DMS 273 (cell line): ENCODE results near the gene TNFAIP1.

ENCODE experiments used
- DNase-seq: peaks from one replicate; lab custom pipeline; 2025; ENCODE audit not compliant: unreplicated experiment; lab: John Stamatoyannopoulos, UW

Gene TNFAIP1

DNA sequence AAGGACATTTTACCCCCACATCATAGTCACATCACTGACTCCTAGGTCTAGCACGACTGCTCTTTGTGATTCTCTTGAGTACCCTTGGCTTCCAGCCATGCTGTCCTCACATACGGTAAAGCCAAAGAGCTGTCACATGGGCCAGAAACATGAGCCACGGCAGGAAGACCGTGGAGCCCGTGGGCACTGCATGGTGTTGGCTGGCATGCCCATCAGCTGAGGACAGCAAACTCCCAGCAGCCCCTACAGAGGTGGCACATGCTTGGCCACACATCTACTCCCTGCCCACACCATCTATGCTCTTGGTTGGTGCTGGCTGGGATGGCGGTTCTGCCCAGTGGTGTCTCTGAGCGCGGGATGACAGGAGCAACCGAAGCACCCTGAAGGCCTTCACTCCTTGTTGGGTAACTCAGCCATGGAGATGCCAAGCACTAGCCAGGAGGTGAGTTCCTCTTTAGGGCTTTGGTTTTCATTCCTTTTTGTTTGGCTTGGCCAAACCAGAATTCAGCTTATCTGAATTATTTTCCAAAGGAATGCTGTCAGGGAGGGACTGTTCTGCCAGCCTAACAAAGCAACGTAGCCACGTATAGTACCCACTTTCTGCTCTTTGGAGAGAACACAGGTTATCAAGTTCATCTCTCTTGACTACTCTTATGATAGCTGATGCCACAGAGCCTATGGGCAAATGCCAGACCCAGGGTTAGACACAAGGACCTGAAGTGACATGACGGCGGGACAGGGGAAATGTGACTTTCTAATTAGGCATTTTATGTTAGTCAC, 10.0 kb downstream of the TNFAIP1 start:
- DNase-seq = no peak

DNA sequence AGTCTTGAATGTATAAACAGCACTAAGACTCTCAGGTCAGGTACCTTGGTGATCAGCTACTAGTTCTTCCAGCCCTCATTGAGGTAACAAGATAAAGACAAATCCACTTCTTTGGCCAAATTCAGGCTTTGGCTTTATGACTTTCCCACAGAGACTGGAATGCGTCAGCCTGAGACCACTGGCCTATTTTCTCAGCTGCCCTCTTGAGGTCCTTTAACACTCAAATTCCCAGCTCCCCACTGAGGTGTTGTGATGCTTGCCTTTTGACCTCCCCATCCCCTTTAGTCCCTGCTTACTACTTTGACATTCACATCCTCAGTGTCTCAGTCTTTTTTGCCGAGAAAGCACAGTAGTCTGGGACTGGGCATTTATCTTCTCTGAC, 10.6 kb downstream of the TNFAIP1 start:
- DNase-seq = no peak

DNA sequence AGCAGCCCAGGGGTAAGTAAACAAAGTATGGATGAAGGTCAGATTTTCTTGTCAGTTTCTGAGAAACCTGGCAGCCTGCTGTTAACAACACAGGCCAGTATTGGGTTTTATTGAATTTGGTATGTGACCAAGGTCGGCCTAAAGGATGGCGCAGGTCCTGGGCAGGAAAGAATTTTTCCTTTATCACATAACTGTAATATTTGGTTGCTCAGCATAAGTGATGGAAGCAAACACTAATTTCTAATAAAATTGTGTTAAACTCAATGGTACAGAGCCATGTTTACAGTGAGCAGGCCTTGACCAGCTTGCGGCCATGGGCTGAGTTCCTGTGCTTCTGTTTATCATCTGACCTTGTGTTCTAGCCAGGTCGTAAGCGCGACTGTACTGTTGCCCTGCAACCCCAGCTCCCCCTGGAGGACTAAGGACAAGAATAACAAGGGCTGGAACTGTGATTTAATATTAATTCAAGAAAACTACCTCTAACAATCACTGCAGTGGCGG, 11.2 kb downstream of the TNFAIP1 start:
- DNase-seq = peak; percentile 37

DNA sequence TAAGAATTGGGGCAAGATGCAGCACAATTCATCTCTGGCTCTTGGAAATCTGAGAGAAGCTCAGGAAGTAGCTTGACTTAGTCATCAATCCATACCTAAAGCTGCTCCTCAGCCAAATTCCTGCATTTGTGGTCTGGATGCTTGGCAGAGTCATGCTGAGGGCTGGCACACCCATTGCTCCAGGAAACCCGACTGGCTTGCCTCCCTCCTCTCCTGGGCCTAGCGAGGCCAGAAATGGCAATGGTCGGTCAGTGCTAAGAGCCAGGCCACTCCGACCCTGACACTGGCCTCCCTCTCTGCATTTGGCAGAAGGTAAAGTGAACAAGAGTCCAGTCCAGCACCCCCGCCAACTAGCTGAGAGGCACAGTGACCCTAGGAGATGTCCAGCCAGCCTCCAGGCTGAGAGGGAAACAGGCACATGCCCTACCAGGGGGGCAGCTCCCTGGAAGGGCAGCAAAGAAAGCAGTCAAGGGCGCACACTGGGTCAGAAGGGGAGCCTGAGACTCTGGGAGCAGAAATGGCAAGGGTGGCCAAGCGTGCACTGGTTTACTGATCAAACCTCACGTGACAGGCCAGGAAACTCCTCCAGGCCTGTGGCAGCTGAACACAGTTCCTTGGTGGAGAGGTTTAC, 11.8 kb downstream of the TNFAIP1 start:
- DNase-seq = no peak

DNA sequence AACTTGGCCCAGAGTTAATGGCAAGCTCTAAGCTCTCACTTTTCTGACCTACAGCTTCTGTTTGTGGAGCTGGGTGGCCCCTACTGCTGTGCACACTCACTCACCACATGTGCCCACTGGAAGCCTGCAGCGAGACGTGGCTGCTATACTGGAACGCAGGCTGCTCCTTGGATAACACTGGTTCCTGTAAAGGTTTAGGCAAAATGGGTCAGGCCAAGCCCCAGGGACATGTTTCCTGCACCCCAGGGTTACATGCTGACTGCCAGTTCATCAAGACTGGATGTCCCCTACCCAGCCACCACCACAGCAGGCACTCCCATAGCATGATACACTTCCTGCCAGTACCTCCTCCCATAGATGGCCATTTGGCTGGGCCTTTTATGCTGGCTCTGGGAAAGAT, 13.4 kb downstream of the TNFAIP1 start:
- DNase-seq = no peak

DNA sequence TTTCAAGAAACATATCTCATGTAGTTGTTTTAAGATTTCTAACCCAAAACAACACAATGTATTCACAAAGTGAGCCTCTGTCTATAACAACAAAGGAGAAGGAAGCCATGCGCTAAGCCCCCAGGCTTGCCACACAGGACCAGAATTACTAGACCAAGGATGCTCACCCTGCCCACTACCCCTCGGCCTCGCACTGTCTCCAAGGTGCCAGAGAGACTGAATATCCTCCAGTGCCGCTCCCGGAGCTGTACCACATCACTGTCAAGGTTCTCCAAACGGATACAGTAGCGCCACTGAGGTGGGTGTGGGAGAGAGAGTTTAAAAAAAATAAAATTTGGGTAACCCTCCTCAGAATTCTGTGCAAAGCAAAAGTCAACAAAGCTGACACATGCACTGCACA, 14.7 kb downstream of the TNFAIP1 start:
- no peak for DNase-seq

DNA sequence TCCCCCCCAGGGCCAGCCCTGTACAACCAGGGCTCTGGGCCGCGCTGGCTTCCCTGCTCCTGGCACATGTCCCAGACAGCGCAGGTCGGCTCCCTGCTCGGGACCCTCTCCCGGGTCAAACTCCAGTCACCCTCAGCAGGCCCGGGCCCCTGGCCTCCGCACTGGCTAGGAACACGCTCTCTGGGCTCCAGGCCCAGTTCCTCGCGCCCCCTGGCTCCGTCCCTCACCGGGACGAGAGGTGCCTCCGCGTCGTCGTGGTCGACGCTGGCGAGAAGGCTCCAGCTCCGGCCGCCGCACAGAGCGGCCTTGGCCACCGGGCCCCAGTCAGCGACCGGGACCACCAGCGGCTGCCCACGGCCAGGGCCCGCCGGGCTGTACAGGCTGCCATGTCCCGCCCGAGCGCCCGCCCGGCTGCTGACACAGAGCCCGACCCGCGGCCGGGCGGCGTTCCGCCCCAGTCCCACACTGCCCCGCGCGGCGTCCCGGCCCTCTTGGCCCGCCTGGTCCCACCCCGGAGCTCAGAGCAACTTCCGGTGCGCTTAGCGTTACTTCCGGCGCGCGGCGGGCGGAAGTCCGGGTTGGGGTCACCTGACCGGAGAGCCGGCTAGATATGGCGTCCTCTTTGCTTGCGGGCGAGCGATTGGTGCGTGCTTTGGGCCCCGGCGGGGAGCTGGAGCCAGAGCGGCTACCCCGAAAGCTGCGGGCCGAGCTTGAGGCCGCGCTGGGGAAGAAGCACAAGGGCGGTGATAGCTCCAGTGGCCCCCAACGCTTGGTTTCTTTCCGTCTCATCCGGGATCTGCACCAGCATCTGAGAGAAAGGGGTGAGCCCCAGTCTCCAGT, 21.7 kb downstream of the TNFAIP1 start, which contains the start of gene POLDIP2:
POLDIP2 (minus strand) TSS at position 467 of the 840 bp plus-strand sequence; CDS start at position 388, 79 bp downstream.
- peak; percentile 98 for DNase-seq

DNA sequence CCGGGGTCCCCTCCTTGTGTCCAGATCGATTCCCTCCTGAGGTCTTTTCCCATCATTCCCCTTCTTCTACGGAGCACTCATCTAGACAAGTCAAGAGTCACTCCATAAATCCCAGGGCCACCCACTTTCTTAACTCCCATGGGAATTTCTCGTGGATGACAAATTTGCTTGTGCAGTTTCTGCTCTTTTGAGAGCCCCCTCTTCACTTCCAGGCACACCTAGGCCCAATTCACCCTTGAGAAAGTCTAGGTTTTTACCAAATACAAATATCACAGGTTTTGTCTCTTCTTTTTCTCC, 22.3 kb downstream of the TNFAIP1 start:
- DNase-seq = no peak

DNA sequence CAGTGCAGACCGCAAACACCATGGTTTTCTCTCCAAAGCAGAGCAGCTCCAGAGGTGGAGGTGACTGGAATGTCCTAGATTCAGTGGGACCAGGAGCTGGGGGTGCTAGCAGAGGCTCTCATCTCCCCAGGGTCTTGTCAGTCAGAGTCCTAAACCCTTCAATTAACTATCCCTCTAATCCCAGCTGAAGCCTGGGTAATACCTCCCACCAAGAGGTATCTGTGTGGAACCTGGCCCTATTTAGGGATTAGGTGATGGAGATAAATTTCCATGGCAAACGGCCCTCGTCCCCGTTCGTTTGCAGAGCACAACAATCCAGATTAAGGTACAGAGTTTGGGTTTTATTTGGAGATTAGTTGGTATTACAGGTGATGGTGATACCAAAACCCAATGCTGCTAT, 27.6 kb downstream of the TNFAIP1 start:
- DNase-seq = no peak

DNA sequence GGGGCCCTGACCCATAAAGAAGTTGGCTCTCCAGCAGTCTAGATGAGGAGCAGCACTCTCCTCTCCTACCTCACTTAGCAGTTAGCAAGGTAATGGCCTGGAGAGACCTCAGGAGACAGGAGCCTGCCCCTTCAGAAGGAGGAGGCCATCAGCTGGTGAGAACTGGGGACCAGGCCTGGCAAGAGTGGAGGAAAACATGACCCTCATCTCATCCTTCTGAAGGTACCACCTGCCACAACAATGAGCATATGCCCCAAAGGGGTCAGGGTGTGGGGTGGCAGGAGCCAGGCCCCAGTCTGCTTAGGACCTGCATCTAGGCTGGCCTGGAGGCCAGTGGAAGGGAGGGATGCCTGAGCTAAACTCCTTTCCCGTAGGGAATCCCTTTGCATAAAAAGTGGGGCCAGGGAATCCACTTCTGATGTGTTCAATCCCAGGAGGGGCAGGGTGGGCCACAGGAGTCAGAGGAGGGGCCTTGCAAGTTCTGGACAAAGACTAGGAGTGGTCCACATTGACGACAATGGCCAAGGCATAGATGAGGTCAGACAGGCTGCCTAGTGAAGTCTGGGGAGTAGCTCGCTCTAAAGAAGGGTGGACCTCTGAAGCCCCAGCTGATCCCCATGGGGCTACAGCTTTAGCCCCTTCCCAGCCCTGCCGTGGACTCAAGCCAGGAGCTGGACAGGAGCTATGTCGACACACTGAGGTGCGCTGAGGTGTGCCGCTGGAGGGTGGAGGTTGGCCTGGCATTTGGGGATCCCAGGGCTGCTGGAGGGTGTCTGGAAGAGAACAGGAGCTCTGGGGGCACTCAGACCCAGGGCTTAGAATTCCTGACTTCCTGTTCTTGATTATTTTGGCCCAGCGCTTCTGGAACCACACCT, 28.5 kb downstream of the TNFAIP1 start:
- no peak for DNase-seq

DNA sequence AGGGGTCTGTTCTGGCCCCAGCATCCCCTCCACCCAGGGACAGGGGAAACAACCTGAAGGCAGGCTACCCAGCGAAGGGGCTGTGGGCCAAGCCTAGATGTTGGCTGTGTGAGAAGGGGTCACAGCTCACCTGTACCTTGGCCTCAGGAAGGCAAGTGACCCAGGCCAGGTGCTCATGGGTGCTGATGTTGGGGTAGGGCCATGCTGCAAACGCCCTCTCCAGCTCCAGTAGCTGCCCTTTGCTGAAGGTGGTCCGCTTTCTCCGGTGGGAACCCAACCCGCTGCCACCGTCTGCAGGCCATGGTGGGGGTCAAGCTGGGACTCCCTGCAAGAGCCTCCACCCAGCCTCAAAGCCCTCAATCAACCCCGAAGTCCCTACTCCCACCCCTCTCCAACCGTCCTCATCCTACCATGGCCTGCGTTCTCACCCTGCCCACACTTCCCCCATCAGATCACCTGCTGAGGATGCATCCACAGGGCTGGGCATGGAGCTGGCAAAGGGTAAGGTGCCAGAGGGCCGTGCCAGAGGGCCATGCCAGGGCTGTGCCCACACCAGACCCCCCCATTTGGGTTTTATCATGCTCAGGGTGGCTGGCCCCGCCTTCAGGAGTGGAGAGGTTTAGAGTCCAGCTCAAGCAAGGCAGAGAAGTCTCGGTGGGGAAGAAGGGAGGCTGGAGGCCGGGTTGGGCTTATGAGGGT, 29.3 kb downstream of the TNFAIP1 start, which contains the start of gene SEBOX:
SEBOX (minus strand) TSS at position 535 of the 699 bp plus-strand sequence; CDS start at position 487, 48 bp downstream.
- no peak for DNase-seq

DNA sequence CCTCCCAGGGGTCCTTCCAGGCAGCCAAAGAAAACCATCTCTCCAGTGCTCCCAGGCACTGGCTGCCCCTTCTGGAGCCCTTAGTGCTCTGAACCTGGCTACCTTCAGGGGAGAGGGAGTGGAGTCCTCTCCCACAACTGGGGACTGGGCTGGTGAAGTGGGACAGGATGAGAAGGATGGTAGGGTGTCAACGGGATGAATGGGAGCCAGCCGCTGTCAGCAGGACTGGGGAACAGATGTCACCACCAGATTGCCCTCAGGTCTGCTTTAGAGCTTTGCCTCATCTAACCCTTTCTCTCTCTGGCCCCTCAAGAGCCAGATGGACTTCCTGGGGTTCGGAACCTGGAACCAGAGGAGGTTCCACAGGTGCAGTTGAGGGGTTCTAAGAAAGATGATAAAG, 29.9 kb downstream of the TNFAIP1 start:
- peak; percentile 83 for DNase-seq

DNA sequence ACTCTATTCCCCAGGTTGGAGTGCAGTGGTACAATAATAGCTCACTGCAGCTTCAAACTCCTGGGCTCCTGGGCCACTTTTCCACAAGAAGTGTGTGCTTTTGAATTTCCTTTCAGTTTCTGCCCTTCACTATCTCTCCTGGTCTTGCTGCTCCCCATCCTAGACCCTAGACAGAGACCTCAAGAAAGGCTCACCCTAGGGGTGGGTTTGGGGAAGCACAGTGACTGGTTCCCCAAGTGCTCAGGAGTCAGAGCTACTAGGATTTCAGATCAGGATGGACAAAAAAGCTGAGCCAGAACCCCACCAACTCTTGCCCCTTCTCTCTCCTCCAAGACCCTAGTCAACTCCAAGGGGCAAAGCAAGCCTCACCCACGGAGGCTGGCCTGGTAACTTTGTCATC, 31.0 kb downstream of the TNFAIP1 start:
- peak; percentile 32 for DNase-seq

DNA sequence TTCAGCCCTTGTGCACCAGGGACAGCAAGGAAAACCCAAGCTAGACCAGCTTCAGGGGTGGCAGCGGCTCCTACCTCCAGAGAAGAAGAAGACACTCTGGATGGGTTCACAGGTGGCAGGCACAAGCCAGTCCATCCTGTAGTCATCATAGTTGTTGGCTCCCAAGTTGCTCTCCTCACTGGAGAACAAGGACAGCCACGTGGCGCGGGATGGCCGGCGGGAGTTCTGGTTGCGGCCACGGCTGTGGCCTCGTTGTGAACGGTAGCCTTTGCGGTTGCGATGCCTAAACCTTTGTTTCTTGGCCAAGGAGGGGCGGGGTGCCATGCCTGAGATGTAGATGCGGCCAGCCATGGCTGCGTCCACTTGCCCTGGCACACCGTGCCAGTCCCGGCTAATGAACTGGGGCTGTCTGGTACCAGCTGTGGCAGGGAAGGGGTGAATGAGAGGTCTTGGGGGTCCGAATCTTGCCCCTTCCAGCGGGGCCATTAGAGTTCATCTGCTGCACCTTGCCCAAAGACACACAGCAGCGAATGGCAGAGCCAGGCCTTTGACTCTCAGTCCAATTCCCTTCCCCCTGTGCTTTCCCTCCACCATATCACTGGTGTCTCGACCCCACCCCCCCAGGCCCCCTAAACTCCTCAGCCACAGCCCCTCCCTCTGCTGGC, 32.2 kb downstream of the TNFAIP1 start:
- no peak for DNase-seq

DNA sequence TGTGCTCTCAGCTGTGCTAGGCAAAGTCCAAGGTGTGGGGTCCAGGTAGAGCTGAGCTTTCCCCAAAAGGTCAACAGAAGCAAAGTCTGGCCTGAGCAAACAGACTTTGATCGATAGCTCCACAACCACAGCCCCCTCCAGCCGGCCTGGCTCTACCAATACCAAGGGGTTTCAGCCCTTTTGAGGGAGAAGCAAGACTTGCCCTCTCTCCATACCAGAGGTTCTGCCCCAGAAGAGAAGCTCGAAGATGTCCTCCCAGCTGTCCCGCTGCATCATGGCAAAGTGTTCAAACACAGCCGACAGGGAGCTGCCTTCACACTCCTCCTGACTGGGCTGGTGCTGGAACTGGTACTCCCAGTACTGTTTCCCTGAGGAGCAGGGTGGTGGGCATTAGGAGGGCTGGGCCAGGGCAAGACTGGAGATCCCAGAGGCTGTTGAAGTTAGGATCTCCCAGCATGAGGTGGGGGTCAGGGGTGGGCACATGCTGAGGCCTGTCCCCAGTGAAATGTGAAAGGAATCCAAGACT, 32.8 kb downstream of the TNFAIP1 start:
- DNase-seq = no peak

DNA sequence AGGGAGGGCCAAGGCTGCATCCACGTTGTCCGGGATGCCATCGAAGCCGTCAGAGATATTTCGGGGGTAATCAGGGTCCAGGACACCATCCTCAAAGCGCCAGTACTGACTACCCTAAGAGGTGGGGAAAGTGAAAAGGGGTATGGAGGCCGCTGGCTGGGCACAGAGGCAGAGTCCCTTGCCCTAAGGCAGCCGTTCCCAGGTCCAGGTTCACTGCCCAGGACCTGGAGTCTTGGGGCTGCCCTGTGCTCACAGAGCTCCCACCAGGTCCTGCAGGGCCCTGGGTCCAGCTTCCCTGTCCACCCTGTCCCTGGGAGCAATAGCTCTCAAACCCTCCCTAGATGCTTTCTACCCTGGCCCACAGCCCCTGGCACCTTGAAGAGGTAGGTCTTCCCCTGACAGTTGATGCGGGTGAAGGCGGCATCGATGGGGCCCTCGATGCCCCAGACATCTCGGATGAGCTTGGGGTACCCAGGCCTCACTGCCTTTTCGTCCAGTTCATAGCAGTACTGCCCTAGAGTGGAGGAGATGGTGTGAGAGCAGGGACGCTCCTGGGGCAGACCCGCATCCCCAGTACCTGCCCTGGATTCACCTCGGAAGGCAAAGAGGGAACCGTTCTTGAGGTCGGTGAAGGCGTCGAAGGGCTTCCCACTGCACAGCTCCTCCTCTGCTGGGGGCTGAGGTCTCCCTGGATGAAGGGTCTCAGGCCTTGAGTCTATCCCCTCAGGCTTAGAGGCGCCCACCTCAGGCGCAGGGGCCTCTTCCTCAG, 33.5 kb downstream of the TNFAIP1 start:
- DNase-seq = no peak

DNA sequence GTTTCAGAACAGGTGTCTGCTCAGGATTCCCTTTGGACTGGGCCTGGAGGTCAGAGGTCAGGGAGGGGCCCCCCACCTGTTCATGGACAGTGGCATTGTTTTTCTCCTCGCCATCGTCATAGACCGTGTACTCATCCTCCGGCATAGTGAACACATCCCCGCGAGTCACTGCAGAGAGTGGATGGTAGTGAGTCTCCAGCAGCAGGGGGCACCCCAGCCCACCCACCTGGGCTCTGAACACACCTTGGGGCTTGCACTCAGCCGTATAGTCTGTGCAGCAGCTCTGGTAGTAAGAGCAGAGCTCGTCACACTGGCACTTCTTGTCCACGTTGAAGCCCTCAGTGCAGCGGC, 34.1 kb downstream of the TNFAIP1 start:
- no peak for DNase-seq

DNA sequence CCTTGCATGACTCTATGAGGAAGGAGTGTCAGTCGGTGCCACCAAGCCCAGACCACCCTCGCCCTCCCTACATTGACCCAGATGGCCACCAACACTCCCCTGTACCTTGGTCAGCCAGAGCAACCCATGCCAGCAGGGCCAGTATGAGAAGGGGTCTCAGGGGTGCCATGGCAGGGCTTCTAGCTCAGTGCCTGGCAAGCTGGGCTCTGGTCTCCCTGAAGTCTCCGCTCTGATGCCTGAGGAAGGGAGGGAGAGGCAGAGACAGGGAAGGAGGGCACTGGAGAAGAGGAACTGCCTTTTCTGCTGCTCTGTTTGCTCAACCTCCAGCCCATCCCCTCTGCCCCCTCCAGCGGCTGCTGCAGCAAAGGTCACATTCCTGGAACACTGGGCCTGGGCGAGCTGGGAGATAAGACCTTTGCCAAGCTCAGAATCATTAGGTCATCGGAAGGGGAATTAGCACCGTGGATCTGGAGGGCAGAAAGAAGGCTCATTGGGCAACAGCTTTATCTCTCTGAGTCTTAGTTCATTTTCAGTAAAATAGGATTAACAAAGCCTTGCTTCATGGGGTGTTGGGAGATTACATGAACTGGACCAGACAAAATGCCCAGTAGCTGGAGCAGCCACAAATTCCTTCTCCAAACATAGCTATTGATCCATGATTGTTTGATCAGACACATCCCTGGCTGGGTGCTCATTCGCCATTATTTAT, 34.6 kb downstream of the TNFAIP1 start, which contains the start of gene VTN:
VTN (minus strand) TSS at position 273 of the 709 bp plus-strand sequence; CDS start at position 169, 104 bp downstream.
- peak; percentile 54 for DNase-seq
